Measurements from ENCODE around the gene GREB1L.
A peak's percentile ranks its signal among the peaks of the same experiment; 100 is the strongest.
"Not testable (repeated sequence)": the region's sequence is repeated elsewhere in the genome, so short reads cannot be mapped to it uniquely, and the experiment has no call there.

GREB1L gene

GRCh38 chr18:21342372-21342771 is 100.3 kb downstream of the GREB1L start:
- no peak for TF ChIP-seq POLR2A (IDR thresholded peaks at IDR 0.05; ENCODE audit: low read depth, low read length)
- FAIRE-seq (no peak), DNase-seq (ENCODE audit: insufficient read length, low spot score) (no peak)

- DNase-seq (ENCODE audit: insufficient read length, low spot score) (no peak), FAIRE-seq (no peak)
- no peak for TF ChIP-seq POLR2A (IDR thresholded peaks at IDR 0.05; ENCODE audit: low read depth, low read length)
These were observed 102.8 kb downstream of the GREB1L start for GRCh38 chr18:21344860-21345259.

GRCh38 chr18:21345840-21346239 is 103.8 kb downstream of the GREB1L start:
- FAIRE-seq = no peak
- DNase-seq (ENCODE audit: insufficient read length, low spot score) = no peak
- no peak for TF ChIP-seq POLR2A (IDR thresholded peaks at IDR 0.05; ENCODE audit: low read depth, low read length)

GRCh38 chr18:21359746-21360145 is 117.7 kb downstream of the GREB1L start:
- DNase-seq (ENCODE audit: insufficient read length, low spot score) (no peak), FAIRE-seq (no peak)
- no peak for TF ChIP-seq POLR2A (IDR thresholded peaks at IDR 0.05; ENCODE audit: low read depth, low read length)

GRCh38 chr18:21361307-21361880 is 119.4 kb downstream of the GREB1L start:
- no peak for TF ChIP-seq POLR2A (IDR thresholded peaks at IDR 0.05; ENCODE audit: low read depth, low read length)
- DNase-seq (ENCODE audit: insufficient read length, low spot score) (no peak), FAIRE-seq (peak; percentile 50)

- DNase-seq (ENCODE audit: insufficient read length, low spot score) = no peak
- no peak for TF ChIP-seq POLR2A (IDR thresholded peaks at IDR 0.05; ENCODE audit: low read depth, low read length)
- FAIRE-seq = no peak
These were observed 120.8 kb downstream of the GREB1L start for GRCh38 chr18:21362831-21363230.

- TF ChIP-seq POLR2A (IDR thresholded peaks at IDR 0.05; ENCODE audit: low read depth, low read length) = no peak
- DNase-seq (ENCODE audit: insufficient read length, low spot score) = no peak
- no peak for FAIRE-seq
These were observed 121.3 kb downstream of the GREB1L start for GRCh38 chr18:21363348-21363747.

- FAIRE-seq (no peak), DNase-seq (ENCODE audit: insufficient read length, low spot score) (no peak)
- TF ChIP-seq POLR2A (IDR thresholded peaks at IDR 0.05; ENCODE audit: low read depth, low read length) = no peak
These were observed 122.4 kb downstream of the GREB1L start for GRCh38 chr18:21364471-21364870.

GRCh38 chr18:21366896-21367295 is 124.9 kb downstream of the GREB1L start:
- DNase-seq (ENCODE audit: insufficient read length, low spot score) (no peak), FAIRE-seq (no peak)
- no peak for TF ChIP-seq POLR2A (IDR thresholded peaks at IDR 0.05; ENCODE audit: low read depth, low read length)

- no peak for TF ChIP-seq POLR2A (IDR thresholded peaks at IDR 0.05; ENCODE audit: low read depth, low read length)
- no peak for DNase-seq (ENCODE audit: insufficient read length, low spot score)
- no peak for FAIRE-seq
These were observed 127.1 kb downstream of the GREB1L start for GRCh38 chr18:21369146-21369545.

- DNase-seq (ENCODE audit: insufficient read length, low spot score); FAIRE-seq: not testable (repeated sequence)
These were observed 127.6 kb downstream of the GREB1L start for GRCh38 chr18:21369597-21369996.

GRCh38 chr18:21383031-21383430 is 141.0 kb downstream of the GREB1L start:
- no peak for FAIRE-seq
- DNase-seq (ENCODE audit: insufficient read length, low spot score) = no peak
- no peak for TF ChIP-seq POLR2A (IDR thresholded peaks at IDR 0.05; ENCODE audit: low read depth, low read length)

- FAIRE-seq (no peak), DNase-seq (ENCODE audit: insufficient read length, low spot score) (no peak)
- no peak for TF ChIP-seq POLR2A (IDR thresholded peaks at IDR 0.05; ENCODE audit: low read depth, low read length)
These were observed 144.7 kb downstream of the GREB1L start for GRCh38 chr18:21386523-21387240.

- TF ChIP-seq POLR2A (IDR thresholded peaks at IDR 0.05; ENCODE audit: low read depth, low read length) = no peak
- no peak for DNase-seq (ENCODE audit: insufficient read length, low spot score)
- FAIRE-seq = no peak
These were observed 145.9 kb downstream of the GREB1L start for GRCh38 chr18:21387886-21388285.

GRCh38 chr18:21389283-21389682 is 147.3 kb downstream of the GREB1L start:
- DNase-seq (ENCODE audit: insufficient read length, low spot score) = no peak
- FAIRE-seq = no peak
- TF ChIP-seq POLR2A (IDR thresholded peaks at IDR 0.05; ENCODE audit: low read depth, low read length) = no peak
